GM21381 (cell line): ENCODE results near the gene PHF19.

ENCODE experiments used
- ATAC-seq: cut with Tn5 transposase; IDR thresholded peaks from one replicate; pipeline ENCODE4 v1.9.1; 2021; ENCODE audit warnings: mild to moderate bottlenecking, moderate library complexity; ENCODE audit not compliant: unreplicated experiment

Gene PHF19

GRCh38 chr9:120875195-120875565 is 1.8 kb downstream of the PHF19 start:
- ATAC-seq, result no peak

- no peak for ATAC-seq
Measured at GRCh38 chr9:120874226-120875194, 2.5 kb downstream of the PHF19 start.

- ATAC-seq, result no peak
Measured at GRCh38 chr9:120873512-120873911, 3.5 kb downstream of the PHF19 start.

- ATAC-seq, result no peak
Measured at GRCh38 chr9:120872791-120873502, 4.0 kb downstream of the PHF19 start.

GRCh38 chr9:120870206-120870605 is 6.8 kb downstream of the PHF19 start:
- no peak for ATAC-seq

GRCh38 chr9:120869726-120870125 is 7.3 kb downstream of the PHF19 start:
- ATAC-seq, result no peak

GRCh38 chr9:120869360-120869687 is 7.7 kb downstream of the PHF19 start:
- no peak for ATAC-seq

GRCh38 chr9:120868676-120869359 is 8.2 kb downstream of the PHF19 start:
- peak; percentile 89 for ATAC-seq

- no peak for ATAC-seq
Measured at GRCh38 chr9:120868339-120868675, 8.7 kb downstream of the PHF19 start.

- no peak for ATAC-seq
Measured at GRCh38 chr9:120867676-120868338, 9.2 kb downstream of the PHF19 start.

GRCh38 chr9:120866651-120867050 is 10.3 kb downstream of the PHF19 start:
- no peak for ATAC-seq

- no peak for ATAC-seq
Measured at GRCh38 chr9:120865809-120866208, 11.2 kb downstream of the PHF19 start.

- ATAC-seq, result no peak
Measured at GRCh38 chr9:120865176-120865575, 11.8 kb downstream of the PHF19 start.

- ATAC-seq, result no peak
Measured at GRCh38 chr9:120864719-120865118, 12.3 kb downstream of the PHF19 start.

- no peak for ATAC-seq
Measured at GRCh38 chr9:120863833-120864232, 13.2 kb downstream of the PHF19 start.

GRCh38 chr9:120862452-120862851 is 14.5 kb downstream of the PHF19 start:
- no peak for ATAC-seq

GRCh38 chr9:120861935-120862334 is 15.1 kb downstream of the PHF19 start:
- ATAC-seq, result no peak

- ATAC-seq, result no peak
Measured at GRCh38 chr9:120860083-120860482, 16.9 kb downstream of the PHF19 start.

- no peak for ATAC-seq
Measured at GRCh38 chr9:120859361-120859760, 17.6 kb downstream of the PHF19 start.

GRCh38 chr9:120857902-120858301 is 19.1 kb downstream of the PHF19 start:
- ATAC-seq, result no peak

- ATAC-seq, result no peak
Measured at GRCh38 chr9:120857481-120857880, 19.5 kb downstream of the PHF19 start.
